ENCODE data around the gene RICTOR. TPM values are rescaled to one million over a fixed set of nuclear protein-coding genes. Genes with fewer than 3 reads are reported as not detected.
A peak's percentile ranks its signal among the peaks of the same experiment; 100 is the strongest.

RICTOR gene
- polyA plus RNA-seq, 2 of the 4 experiments (the other 2 are of a cell fraction): 6.5 to 28.5 TPM

GRCh38 chr5:39100851-39101396 lies 26.7 kb upstream of the RICTOR start (continued):
- TF ChIP-seq CHD4 (IDR thresholded peaks at IDR 0.05; ENCODE audit: borderline replicate concordance) (no peak), MYC (IDR thresholded peaks at IDR 0.05; ENCODE audit: borderline replicate concordance, low read length) (no peak), HES2 (IDR thresholded peaks at IDR 0.05) (peak; percentile 90), CHD2 (IDR thresholded peaks at IDR 0.05; ENCODE audit: low read length, partially characterized antibody) (no peak), RNF2 (IDR thresholded peaks at IDR 0.05; ENCODE audit: borderline replicate concordance, low read depth) (no peak), E2F6 (IDR thresholded peaks at IDR 0.05; ENCODE audit: borderline replicate concordance, low read depth) (0 out of 2 replicates have a peak, but pooled peaks have one; percentile 16), RAD21 (conservative IDR thresholded peaks at IDR 0.05 in 1 of 2, IDR thresholded peaks at IDR 0.05 in 1 of 2) (peak; percentile 41 to 63), EP300 (IDR thresholded peaks at IDR 0.05) (peak; percentile 98), ZFP36 (IDR thresholded peaks at IDR 0.05; ENCODE audit: borderline replicate concordance, partially characterized antibody) (no peak), MAX (IDR thresholded peaks at IDR 0.05) (peak; percentile 90), KDM1A (IDR thresholded peaks at IDR 0.05; ENCODE audit: low read depth) (no peak), NFE2L2 (conservative IDR thresholded peaks at IDR 0.05; ENCODE audit: low read length) (peak; percentile 89), CTCF (IDR thresholded peaks at IDR 0.05) (no peak), PBX3 (IDR thresholded peaks at IDR 0.05) (peak; percentile 77), FOSL2 (IDR thresholded peaks at IDR 0.05) (peak; percentile 98), FOSL2 (CRISPR knock-in tag; IDR thresholded peaks at IDR 0.05) (peak; percentile 98), ELK1 (IDR thresholded peaks at IDR 0.05; ENCODE audit: low read depth, low read length) (no peak), ZC3H11A (IDR thresholded peaks at IDR 0.05) (no peak), RFX5 (IDR thresholded peaks at IDR 0.05) (no peak), FOSB (CRISPR knock-in tag; IDR thresholded peaks at IDR 0.05) (peak; percentile 81; the same call in 1 of the 2 replicates), HEYL (CRISPR knock-in tag; IDR thresholded peaks at IDR 0.05) (0 out of 2 replicates have a peak, but pooled peaks have one; percentile 69), CBX2 (IDR thresholded peaks at IDR 0.05; ENCODE audit: borderline replicate concordance, low read depth) (no peak)

- H3K9me3 ChIP-seq: no peaks in the 10 kb centered on the region
- DNase-seq (ENCODE audit: low read depth in 1 of 2, low spot score in 1 of 2): no peak
- no peak for FAIRE-seq
- H3K4me2 ChIP-seq: peak overlapping the region; percentile 78
- 13% methylated on average over 6 of the region's 6 CpGs for whole genome bisulfite sequencing (ENCODE audit: missing lambda C conversion rate)
- peaks cover 54% of the 10 kb centered on the region for H3K4me1 ChIP-seq
- POLR2A ChIA-PET: interaction anchor here (0.5 to 2.3 kb wide), 5 partner anchors 14 to 96 kb away, joined by 3 to 13 read pairs (median 5); no protein-coding TSS in a partner anchor
- H3K4me3 ChIP-seq: no peak overlapping the region
- CTCF ChIA-PET: interaction anchor here (1.1 to 10.4 kb wide), 5 partner anchors 20 to 117 kb away, joined by 3 to 110 read pairs (median 6); no protein-coding TSS in a partner anchor
- TF ChIP-seq MAZ (IDR thresholded peaks at IDR 0.05; ENCODE audit: borderline replicate concordance, low read depth, low read length): no peak
- TF ChIP-seq HEYL (CRISPR knock-in tag; IDR thresholded peaks at IDR 0.05): peak; percentile 78
- peak; percentile 80 for TF ChIP-seq ZSCAN20 (CRISPR knock-in tag; IDR thresholded peaks at IDR 0.05)
- peak; percentile 59; the same call in 1 of the 2 replicates for TF ChIP-seq HOXA7 (CRISPR knock-in tag; IDR thresholded peaks at IDR 0.05)
- peak in 1 of 2 experiments; percentile 20; a peak in 3 of 6 replicates for ATAC-seq
- H3K27ac ChIP-seq: peak overlapping the region; percentile 90 to 95
These were observed 26.2 kb upstream of the RICTOR start for GRCh38 chr5:39100301-39100850.
